Thyroid gland (tissue), 4 donors: ENCODE results near the gene EDEM3.

Experiments
- POLR2A ChIP-seq, 2 donors: fragments of 450-650 bp; IDR thresholded peaks; one replicate each; pipeline ENCODE4 v1.6.1; 2017; ENCODE audit warnings: antibody characterized with exemption in 2 of 2, mild to moderate bottlenecking in 2 of 2, moderate library complexity in 1 of 2
- TF ChIP-seq, protein P1 (sequence below), 6 experiments: fragments of 200-600 bp in 3 of 6; fragments of 450-650 bp in 3 of 6; sonication (generic) in 3 of 6; IDR thresholded peaks; one replicate each; pipeline ENCODE4 v1.5.1; 2016 to 2019; ENCODE audit warnings: antibody characterized with exemption in 6 of 6, mild to moderate bottlenecking in 2 of 6, inconsistent platforms in 1 of 6, moderate library complexity in 1 of 6

DNA sequence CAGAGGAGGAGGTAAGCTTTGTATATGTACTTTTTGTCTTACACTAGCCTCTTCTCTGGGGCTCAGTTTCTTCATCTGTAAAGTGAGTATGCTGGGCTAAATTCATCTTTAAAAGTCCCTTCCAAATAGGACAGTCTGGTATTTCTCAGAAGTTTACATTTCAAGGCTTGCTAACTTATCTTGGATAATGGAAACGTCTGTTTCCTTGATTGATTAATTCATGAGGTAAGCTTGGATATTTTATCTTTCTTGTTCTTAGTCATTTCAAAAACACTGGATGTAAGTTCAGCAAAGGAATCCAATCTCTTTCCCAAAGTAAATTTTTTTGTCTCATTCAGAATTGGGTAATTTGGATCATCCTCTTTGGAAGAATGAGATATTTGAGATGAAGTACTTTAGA is 111.0 kb downstream of the EDEM3 start:
- TF ChIP-seq, protein P1, sequence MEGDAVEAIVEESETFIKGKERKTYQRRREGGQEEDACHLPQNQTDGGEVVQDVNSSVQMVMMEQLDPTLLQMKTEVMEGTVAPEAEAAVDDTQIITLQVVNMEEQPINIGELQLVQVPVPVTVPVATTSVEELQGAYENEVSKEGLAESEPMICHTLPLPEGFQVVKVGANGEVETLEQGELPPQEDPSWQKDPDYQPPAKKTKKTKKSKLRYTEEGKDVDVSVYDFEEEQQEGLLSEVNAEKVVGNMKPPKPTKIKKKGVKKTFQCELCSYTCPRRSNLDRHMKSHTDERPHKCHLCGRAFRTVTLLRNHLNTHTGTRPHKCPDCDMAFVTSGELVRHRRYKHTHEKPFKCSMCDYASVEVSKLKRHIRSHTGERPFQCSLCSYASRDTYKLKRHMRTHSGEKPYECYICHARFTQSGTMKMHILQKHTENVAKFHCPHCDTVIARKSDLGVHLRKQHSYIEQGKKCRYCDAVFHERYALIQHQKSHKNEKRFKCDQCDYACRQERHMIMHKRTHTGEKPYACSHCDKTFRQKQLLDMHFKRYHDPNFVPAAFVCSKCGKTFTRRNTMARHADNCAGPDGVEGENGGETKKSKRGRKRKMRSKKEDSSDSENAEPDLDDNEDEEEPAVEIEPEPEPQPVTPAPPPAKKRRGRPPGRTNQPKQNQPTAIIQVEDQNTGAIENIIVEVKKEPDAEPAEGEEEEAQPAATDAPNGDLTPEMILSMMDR (IDR thresholded peaks at IDR 0.05), result no peak
- no peak for TF ChIP-seq POLR2A (IDR thresholded peaks at IDR 0.05)
